K562 (cell line): ENCODE measurements around the gene INPP5D.

Source experiments
- BRCA1 ChIP-seq, 2 experiments: fragments of 450-650 bp in 1 of 2; sonication (generic) in 1 of 2; formaldehyde crosslinking in 1 of 2; IDR thresholded peaks; 2 replicates each; pipeline versions ENCODE4 v1.5.0 to v1.6.1; 2017 to 2020; ENCODE audit warnings: mild to moderate bottlenecking in 1 of 2, missing genetic modification reagents in 1 of 2
- CTCF ChIP-seq, 3 experiments: IDR thresholded peaks in 2 of 3; conservative IDR thresholded peaks in 1 of 3; 2 replicates each; pipeline ENCODE4 v1.5.1; 2011 to 2012; ENCODE audit warnings: low read length in 3 of 3, mild to moderate bottlenecking in 3 of 3, control low read depth in 2 of 3, improper control_type of control experiment in 1 of 3, inconsistent platforms in 1 of 3, low read depth in 1 of 3, mixed read lengths in 1 of 3, moderate library complexity in 1 of 3; ENCODE audit not compliant: insufficient read depth in 2 of 3
- EZH2 ChIP-seq: IDR thresholded peaks from 2 replicates; pipeline ENCODE4 v1.6.1; 2012; ENCODE audit warnings: low read depth, mild to moderate bottlenecking, inconsistent platforms, low read length, borderline replicate concordance
- HINFP ChIP-seq: fragments of 450-650 bp; conservative IDR thresholded peaks from 2 replicates; pipeline ENCODE4 v1.6.1; 2016; ENCODE audit warnings: missing genetic modification characterization, low read depth, mild to moderate bottlenecking, control low read depth, missing compliant biosample characterization
- HNRNPLL ChIP-seq: fragments of 200-400 bp; formaldehyde crosslinking; IDR thresholded peaks from 2 replicates; pipeline ENCODE4 v1.6.1; 2017; ENCODE audit warnings: low read length, low read depth, mild to moderate bottlenecking; ENCODE audit not compliant: poor library complexity, severe bottlenecking
- MED1 ChIP-seq: sonication (generic); formaldehyde crosslinking; IDR thresholded peaks from 2 replicates; pipeline ENCODE4 v1.8.1; 2023; ENCODE audit warnings: missing genetic modification reagents, borderline replicate concordance
- NRF1 ChIP-seq, 2 experiments: fragments of 450-650 bp; IDR thresholded peaks in 1 of 2; conservative IDR thresholded peaks in 1 of 2; 2 replicates each; pipeline ENCODE4 v1.6.1; 2014; ENCODE audit warnings: mild to moderate bottlenecking in 2 of 2
- POLR2A ChIP-seq: fragments of 450-650 bp; conservative IDR thresholded peaks from 2 replicates; pipeline ENCODE4 v1.6.1; 2016
- SETDB1 ChIP-seq: IDR thresholded peaks from one replicate; pipeline ENCODE4 v1.6.1; 2012; ENCODE audit warnings: low read length, control low read depth, inconsistent platforms
- SMARCA5 ChIP-seq: fragments of 450-650 bp; IDR thresholded peaks from 2 replicates; pipeline ENCODE4 v1.6.1; 2016
- SREBF2 ChIP-seq: sonication (generic); formaldehyde crosslinking; IDR thresholded peaks from 2 replicates; pipeline ENCODE4 v1.4.0; 2020; ENCODE audit warnings: mild to moderate bottlenecking, missing genetic modification reagents
- ZNF146 ChIP-seq: IDR thresholded peaks from one replicate; pipeline ENCODE4 v1.6.1; 2018; ENCODE audit warnings: missing compliant biosample characterization; ENCODE audit not compliant: unreplicated experiment
- ZNF696 ChIP-seq: fragments of 250-450 bp; sonication (Bioruptor Pico); conservative IDR thresholded peaks from 2 replicates; pipeline ENCODE4 v1.4.0; 2020; ENCODE audit warnings: mild to moderate bottlenecking, moderate library complexity

- TF ChIP-seq SETDB1 (no peak), ZNF146 (CRISPR knock-in tag) (no peak), BRCA1 (IDR thresholded peaks at IDR 0.05) (no peak), BRCA1 (CRISPR knock-in tag; IDR thresholded peaks at IDR 0.05) (no peak), CTCF (IDR thresholded peaks at IDR 0.05 in 2 of 3, conservative IDR thresholded peaks at IDR 0.05 in 1 of 3; ENCODE audit: insufficient read depth in 2 of 3, low read depth in 1 of 3, low read length in 3 of 3) (no peak), POLR2A (no peak), HINFP (tag) (no peak), MED1 (no peak), ZNF696 (CRISPR knock-in tag) (no peak), NRF1 (conservative IDR thresholded peaks at IDR 0.05 in 1 of 2, IDR thresholded peaks at IDR 0.05 in 1 of 2) (no peak), SMARCA5 (no peak), EZH2 (no peak), HNRNPLL (no peak), SREBF2 (CRISPR knock-in tag) (no peak)
Measured at GRCh38 chr2:233242231-233242927, 182.2 kb downstream of the INPP5D start.
